GM20431 (cell line): Measurements from ENCODE around the gene ADGRV1.

Source experiments
- in situ Hi-C: fragments of 300-500 bp; cut with MseI, MboI; formaldehyde crosslinking; loops from one replicate; pipeline ENCODE4 v1.15.0; 2020; ENCODE audit warnings: low sequenced_read_pairs; ENCODE audit not compliant: unreplicated experiment

The ADGRV1 gene

GRCh38 chr5:90881626-90882150 lies 323.1 kb downstream of the ADGRV1 start:
- in situ Hi-C loops = no loop called here

- in situ Hi-C loops = no loop called here
These were observed 323.9 kb downstream of the ADGRV1 start for GRCh38 chr5:90882448-90882847.

GRCh38 chr5:90885180-90885868 lies 326.7 kb downstream of the ADGRV1 start:
- in situ Hi-C loops = no loop called here

- in situ Hi-C loops = no loop called here
These were observed 327.8 kb downstream of the ADGRV1 start for GRCh38 chr5:90886381-90886780.

GRCh38 chr5:90888511-90889324 lies 330.1 kb downstream of the ADGRV1 start:
- in situ Hi-C loops = no loop called here

GRCh38 chr5:90889325-90889600 lies 330.7 kb downstream of the ADGRV1 start:
- in situ Hi-C loops = no loop called here

- in situ Hi-C loops = no loop called here
These were observed 331.6 kb downstream of the ADGRV1 start for GRCh38 chr5:90890180-90890579.

GRCh38 chr5:90894866-90895420 lies 336.3 kb downstream of the ADGRV1 start:
- in situ Hi-C loops = no loop called here

- in situ Hi-C loops = no loop called here
These were observed 339.0 kb downstream of the ADGRV1 start for GRCh38 chr5:90897618-90898017.

GRCh38 chr5:90898326-90899013 lies 339.9 kb downstream of the ADGRV1 start:
- in situ Hi-C loops = no loop called here

GRCh38 chr5:90899014-90899604 lies 340.5 kb downstream of the ADGRV1 start:
- in situ Hi-C loops = no loop called here

- in situ Hi-C loops = no loop called here
These were observed 342.7 kb downstream of the ADGRV1 start for GRCh38 chr5:90901261-90901660.

GRCh38 chr5:90902170-90902569 lies 343.6 kb downstream of the ADGRV1 start:
- in situ Hi-C loops = no loop called here

- in situ Hi-C loops = no loop called here
These were observed 344.2 kb downstream of the ADGRV1 start for GRCh38 chr5:90902651-90903386.

GRCh38 chr5:90909101-90909503 lies 350.5 kb downstream of the ADGRV1 start:
- in situ Hi-C loops = no loop called here

GRCh38 chr5:90909940-90910339 lies 351.3 kb downstream of the ADGRV1 start:
- in situ Hi-C loops = no loop called here

GRCh38 chr5:90911169-90911568 lies 352.6 kb downstream of the ADGRV1 start:
- in situ Hi-C loops = no loop called here

GRCh38 chr5:90912476-90912875 lies 353.9 kb downstream of the ADGRV1 start:
- in situ Hi-C loops = no loop called here

- in situ Hi-C loops = no loop called here
These were observed 356.8 kb downstream of the ADGRV1 start for GRCh38 chr5:90915393-90915792.
